HPDE6-E6E7 (cell line): ENCODE data around the gene ASPHD2.

Experiments
- DNase-seq: peaks from one replicate; pipeline ENCODE4 v3.0.0; 2011; ENCODE audit warnings: missing footprints; ENCODE audit errors: extremely low spot score

ASPHD2 gene

GRCh38 chr22:26476705-26477340 is 47.8 kb downstream of the ASPHD2 start:
- DNase-seq = no peak

- DNase-seq = no peak
These were observed 48.3 kb downstream of the ASPHD2 start for GRCh38 chr22:26477341-26477731.

- DNase-seq = no peak
These were observed 50.2 kb downstream of the ASPHD2 start for GRCh38 chr22:26479043-26479791.

- DNase-seq = no peak
These were observed 50.9 kb downstream of the ASPHD2 start for GRCh38 chr22:26479792-26480610.

- no peak for DNase-seq
These were observed 51.5 kb downstream of the ASPHD2 start for GRCh38 chr22:26480611-26480932.

- DNase-seq = no peak
These were observed 52.1 kb downstream of the ASPHD2 start for GRCh38 chr22:26481112-26481693.

- no peak for DNase-seq
These were observed 52.6 kb downstream of the ASPHD2 start for GRCh38 chr22:26481694-26482093.

- DNase-seq = no peak
These were observed 53.1 kb downstream of the ASPHD2 start for GRCh38 chr22:26482161-26482560.

GRCh38 chr22:26483043-26483438 is 54.0 kb downstream of the ASPHD2 start:
- DNase-seq = no peak

GRCh38 chr22:26483439-26484359 is 54.6 kb downstream of the ASPHD2 start, which contains the start of the genes HPS4 and SRRD:
Gene HPS4, minus strand, starts transcription at chr22:26483783. Its CDS starts 2,021 bp downstream, at chr22:26481762.
Gene SRRD, plus strand, starts transcription at chr22:26483877. Its CDS starts 14 bp downstream, at chr22:26483891.
- peak; percentile 83 for DNase-seq

- no peak for DNase-seq
These were observed 55.3 kb downstream of the ASPHD2 start for GRCh38 chr22:26484360-26484706.

GRCh38 chr22:26485013-26485412 is 56.0 kb downstream of the ASPHD2 start:
- no peak for DNase-seq

GRCh38 chr22:26485806-26486390 is 56.8 kb downstream of the ASPHD2 start:
- DNase-seq = no peak

- DNase-seq = no peak
These were observed 57.3 kb downstream of the ASPHD2 start for GRCh38 chr22:26486394-26486793.

- DNase-seq = no peak
These were observed 58.9 kb downstream of the ASPHD2 start for GRCh38 chr22:26487996-26488395.

GRCh38 chr22:26489447-26490036 is 60.5 kb downstream of the ASPHD2 start:
- no peak for DNase-seq

GRCh38 chr22:26492220-26492619 is 63.2 kb downstream of the ASPHD2 start:
- DNase-seq = no peak

GRCh38 chr22:26494506-26494905 is 65.4 kb downstream of the ASPHD2 start:
- DNase-seq = no peak
